Gastroesophageal sphincter (tissue), 3 donors: Measurements from ENCODE around the gene GALNT9.

Source experiments
- CTCF ChIP-seq, 4 experiments: fragments of 200-600 bp in 2 of 4; fragments of 450-650 bp in 2 of 4; sonication (generic) in 1 of 4; IDR thresholded peaks; one replicate each; pipeline ENCODE4 v1.5.1; 2017 to 2019; ENCODE audit warnings: antibody characterized with exemption in 4 of 4, mild to moderate bottlenecking in 2 of 4, moderate library complexity in 2 of 4
- POLR2A ChIP-seq, 2 donors: fragments of 450-650 bp; IDR thresholded peaks; one replicate each; pipeline ENCODE4 v1.6.1; 2017; ENCODE audit warnings: antibody characterized with exemption in 2 of 2, mild to moderate bottlenecking in 2 of 2, moderate library complexity in 1 of 2
- POLR2AphosphoS5 ChIP-seq: sonication (generic); formaldehyde crosslinking; IDR thresholded peaks from one replicate; pipeline ENCODE4 v1.6.1; 2017; ENCODE audit warnings: antibody characterized with exemption

- TF ChIP-seq POLR2A (IDR thresholded peaks at IDR 0.05) (no peak), POLR2AphosphoS5 (no peak), CTCF (IDR thresholded peaks at IDR 0.05) (no peak)
Observed at GRCh38 chr12:132226604-132227003, 102.8 kb downstream of the GALNT9 start.
